Suppressor macrophage treated with lipopolysaccharide for 1 hour (primary cell): Measurements from ENCODE around the gene CYP2C9.
"Not testable (repeated sequence)": the region's sequence is repeated elsewhere in the genome, so short reads cannot be mapped to it uniquely, and the experiment has no call there.

Experiments used
- DNase-seq, 3 donors: peaks; one replicate each; pipeline ENCODE4 v3.0.0-alpha.2; 2020 to 2022

The CYP2C9 gene

GRCh38 chr10:94938383-94938782 lies at the start of gene CYP2C9:
Gene CYP2C9, plus strand, starts transcription at chr10:94938658. Its CDS starts 25 bp downstream, at chr10:94938683.
- DNase-seq = no peak

- no peak for DNase-seq
These were observed 49.3 kb upstream of the CYP2C9 start for GRCh38 chr10:94889123-94889522.

GRCh38 chr10:94890264-94891022 lies 48.0 kb upstream of the CYP2C9 start:
- no peak for DNase-seq

GRCh38 chr10:94898414-94898813 lies 40.0 kb upstream of the CYP2C9 start:
- DNase-seq = not testable (repeated sequence)

GRCh38 chr10:94902080-94902479 lies 36.4 kb upstream of the CYP2C9 start:
- DNase-seq = no peak

- DNase-seq = no peak
These were observed 35.9 kb upstream of the CYP2C9 start for GRCh38 chr10:94902570-94902969.

- DNase-seq = not testable (repeated sequence)
These were observed 33.8 kb upstream of the CYP2C9 start for GRCh38 chr10:94904506-94905148.

GRCh38 chr10:94916423-94916822 lies 22.0 kb upstream of the CYP2C9 start:
- DNase-seq = no peak

- DNase-seq = no peak
These were observed 1.7 kb upstream of the CYP2C9 start for GRCh38 chr10:94936721-94937120.

- not testable (repeated sequence) for DNase-seq
These were observed 5.1 kb downstream of the CYP2C9 start for GRCh38 chr10:94943432-94944103.

GRCh38 chr10:94946181-94946580 lies 7.7 kb downstream of the CYP2C9 start:
- not testable (repeated sequence) for DNase-seq

GRCh38 chr10:94963901-94964300 lies 25.4 kb downstream of the CYP2C9 start:
- peak in 2 of 3 donors; percentile 21 for DNase-seq

- DNase-seq = no peak
These were observed 45.1 kb downstream of the CYP2C9 start for GRCh38 chr10:94983555-94983954.

- no peak for DNase-seq
These were observed 50.7 kb downstream of the CYP2C9 start for GRCh38 chr10:94989192-94989591.

- DNase-seq = no peak
These were observed 52.9 kb downstream of the CYP2C9 start for GRCh38 chr10:94991243-94991888.

GRCh38 chr10:94992811-94993210 lies 54.4 kb downstream of the CYP2C9 start:
- no peak for DNase-seq

- DNase-seq = no peak
These were observed 59.3 kb downstream of the CYP2C9 start for GRCh38 chr10:94997741-94998174.

- DNase-seq = no peak
These were observed 88.0 kb downstream of the CYP2C9 start for GRCh38 chr10:95026461-95026860.

GRCh38 chr10:95031656-95032055 lies 93.2 kb downstream of the CYP2C9 start:
- DNase-seq = peak in 1 of 3 donors; percentile 2

GRCh38 chr10:95034401-95034800 lies 95.9 kb downstream of the CYP2C9 start:
- DNase-seq = no peak

GRCh38 chr10:95035332-95036295 lies 97.2 kb downstream of the CYP2C9 start:
- no peak for DNase-seq

GRCh38 chr10:95039281-95039680 lies 100.8 kb downstream of the CYP2C9 start:
- no peak for DNase-seq
